ENCODE measurements around the gene FBXL17. TPM values are rescaled to one million over a fixed set of nuclear protein-coding genes. Genes with fewer than 3 reads are reported as not detected.

Gene FBXL17
- total and polyA plus RNA-seq, 4 donors = 2.1 to 14.1 (median 6.3) TPM

DNA sequence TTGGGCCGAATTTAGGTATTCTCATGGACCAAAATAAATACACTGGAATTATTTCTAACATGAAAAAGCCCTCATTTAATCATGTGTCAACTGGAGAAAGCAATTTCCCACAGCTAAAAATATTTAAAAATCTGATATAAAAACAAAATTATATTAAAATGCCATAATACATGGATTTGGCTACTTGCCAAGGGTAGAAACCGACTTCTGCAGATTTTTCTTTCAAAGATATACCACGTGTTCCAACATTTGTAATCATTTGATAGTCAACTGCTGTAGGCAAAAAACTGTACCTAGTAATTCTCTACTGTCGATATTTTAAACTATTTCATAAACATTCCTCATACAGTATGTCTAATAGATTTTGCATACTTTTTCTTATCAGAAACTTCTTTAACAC lies 237.6 kb downstream of the FBXL17 start:
- H3K4me1 ChIP-seq (ENCODE audit: control insufficient read depth in 4 of 4, insufficient read depth in 4 of 4, low read length in 3 of 4) = no peaks in the 10 kb centered on the region
- no peak overlapping the region for H3K9ac ChIP-seq (ENCODE audit: low read depth in 1 of 2, low read length in 2 of 2)
- H3K4me3 ChIP-seq (ENCODE audit: low read depth in 1 of 3, low read length in 3 of 3) = no peak overlapping the region
- no peaks in the 10 kb centered on the region for H3K9me3 ChIP-seq (ENCODE audit: control insufficient read depth in 4 of 4, low read length in 3 of 4)
- no peak overlapping the region for H3K27ac ChIP-seq (ENCODE audit: low read depth in 1 of 2, low read length in 2 of 2)
- H3K36me3 ChIP-seq (ENCODE audit: control insufficient read depth in 4 of 4, insufficient read depth in 3 of 4, low read depth in 1 of 4, low read length in 3 of 4) = no peaks in the 10 kb centered on the region
- WGBS = 92% methylated on average over 4 of the region's 4 CpGs
- no peak for DNase-seq (ENCODE audit: low spot score)
- no peaks in the 10 kb centered on the region for H3K27me3 ChIP-seq (ENCODE audit: control insufficient read depth in 4 of 4, insufficient read depth in 4 of 4, low read length in 3 of 4)
- TF ChIP-seq HNF4A (conservative IDR thresholded peaks at IDR 0.05) (no peak), EGR1 (IDR thresholded peaks at IDR 0.05; ENCODE audit: low read depth in 2 of 2) (no peak), HNF4G (IDR thresholded peaks at IDR 0.05) (no peak), JUND (IDR thresholded peaks at IDR 0.05) (no peak), FOXA2 (IDR thresholded peaks at IDR 0.05) (no peak), NR2F2 (IDR thresholded peaks at IDR 0.05) (no peak), RAD21 (IDR thresholded peaks at IDR 0.05) (no peak), RXRA (IDR thresholded peaks at IDR 0.05) (no peak), SP1 (IDR thresholded peaks at IDR 0.05) (no peak), GABPA (IDR thresholded peaks at IDR 0.05 in 1 of 2, conservative IDR thresholded peaks at IDR 0.05 in 1 of 2) (no peak), YY1 (IDR thresholded peaks at IDR 0.05) (no peak), TAF1 (conservative IDR thresholded peaks at IDR 0.05) (no peak), FOXA1 (IDR thresholded peaks at IDR 0.05) (no peak)
- TF ChIP-seq, protein P1, sequence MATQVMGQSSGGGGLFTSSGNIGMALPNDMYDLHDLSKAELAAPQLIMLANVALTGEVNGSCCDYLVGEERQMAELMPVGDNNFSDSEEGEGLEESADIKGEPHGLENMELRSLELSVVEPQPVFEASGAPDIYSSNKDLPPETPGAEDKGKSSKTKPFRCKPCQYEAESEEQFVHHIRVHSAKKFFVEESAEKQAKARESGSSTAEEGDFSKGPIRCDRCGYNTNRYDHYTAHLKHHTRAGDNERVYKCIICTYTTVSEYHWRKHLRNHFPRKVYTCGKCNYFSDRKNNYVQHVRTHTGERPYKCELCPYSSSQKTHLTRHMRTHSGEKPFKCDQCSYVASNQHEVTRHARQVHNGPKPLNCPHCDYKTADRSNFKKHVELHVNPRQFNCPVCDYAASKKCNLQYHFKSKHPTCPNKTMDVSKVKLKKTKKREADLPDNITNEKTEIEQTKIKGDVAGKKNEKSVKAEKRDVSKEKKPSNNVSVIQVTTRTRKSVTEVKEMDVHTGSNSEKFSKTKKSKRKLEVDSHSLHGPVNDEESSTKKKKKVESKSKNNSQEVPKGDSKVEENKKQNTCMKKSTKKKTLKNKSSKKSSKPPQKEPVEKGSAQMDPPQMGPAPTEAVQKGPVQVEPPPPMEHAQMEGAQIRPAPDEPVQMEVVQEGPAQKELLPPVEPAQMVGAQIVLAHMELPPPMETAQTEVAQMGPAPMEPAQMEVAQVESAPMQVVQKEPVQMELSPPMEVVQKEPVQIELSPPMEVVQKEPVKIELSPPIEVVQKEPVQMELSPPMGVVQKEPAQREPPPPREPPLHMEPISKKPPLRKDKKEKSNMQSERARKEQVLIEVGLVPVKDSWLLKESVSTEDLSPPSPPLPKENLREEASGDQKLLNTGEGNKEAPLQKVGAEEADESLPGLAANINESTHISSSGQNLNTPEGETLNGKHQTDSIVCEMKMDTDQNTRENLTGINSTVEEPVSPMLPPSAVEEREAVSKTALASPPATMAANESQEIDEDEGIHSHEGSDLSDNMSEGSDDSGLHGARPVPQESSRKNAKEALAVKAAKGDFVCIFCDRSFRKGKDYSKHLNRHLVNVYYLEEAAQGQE (IDR thresholded peaks at IDR 0.05) = no peak
- TF ChIP-seq, protein P2, sequence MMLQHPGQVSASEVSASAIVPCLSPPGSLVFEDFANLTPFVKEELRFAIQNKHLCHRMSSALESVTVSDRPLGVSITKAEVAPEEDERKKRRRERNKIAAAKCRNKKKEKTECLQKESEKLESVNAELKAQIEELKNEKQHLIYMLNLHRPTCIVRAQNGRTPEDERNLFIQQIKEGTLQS (IDR thresholded peaks at IDR 0.05) = no peak
- TF ChIP-seq, protein P3, sequence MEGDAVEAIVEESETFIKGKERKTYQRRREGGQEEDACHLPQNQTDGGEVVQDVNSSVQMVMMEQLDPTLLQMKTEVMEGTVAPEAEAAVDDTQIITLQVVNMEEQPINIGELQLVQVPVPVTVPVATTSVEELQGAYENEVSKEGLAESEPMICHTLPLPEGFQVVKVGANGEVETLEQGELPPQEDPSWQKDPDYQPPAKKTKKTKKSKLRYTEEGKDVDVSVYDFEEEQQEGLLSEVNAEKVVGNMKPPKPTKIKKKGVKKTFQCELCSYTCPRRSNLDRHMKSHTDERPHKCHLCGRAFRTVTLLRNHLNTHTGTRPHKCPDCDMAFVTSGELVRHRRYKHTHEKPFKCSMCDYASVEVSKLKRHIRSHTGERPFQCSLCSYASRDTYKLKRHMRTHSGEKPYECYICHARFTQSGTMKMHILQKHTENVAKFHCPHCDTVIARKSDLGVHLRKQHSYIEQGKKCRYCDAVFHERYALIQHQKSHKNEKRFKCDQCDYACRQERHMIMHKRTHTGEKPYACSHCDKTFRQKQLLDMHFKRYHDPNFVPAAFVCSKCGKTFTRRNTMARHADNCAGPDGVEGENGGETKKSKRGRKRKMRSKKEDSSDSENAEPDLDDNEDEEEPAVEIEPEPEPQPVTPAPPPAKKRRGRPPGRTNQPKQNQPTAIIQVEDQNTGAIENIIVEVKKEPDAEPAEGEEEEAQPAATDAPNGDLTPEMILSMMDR (IDR thresholded peaks at IDR 0.05; ENCODE audit: low read depth, low read length, missing input control) = no peak
- TF ChIP-seq, protein P4, sequence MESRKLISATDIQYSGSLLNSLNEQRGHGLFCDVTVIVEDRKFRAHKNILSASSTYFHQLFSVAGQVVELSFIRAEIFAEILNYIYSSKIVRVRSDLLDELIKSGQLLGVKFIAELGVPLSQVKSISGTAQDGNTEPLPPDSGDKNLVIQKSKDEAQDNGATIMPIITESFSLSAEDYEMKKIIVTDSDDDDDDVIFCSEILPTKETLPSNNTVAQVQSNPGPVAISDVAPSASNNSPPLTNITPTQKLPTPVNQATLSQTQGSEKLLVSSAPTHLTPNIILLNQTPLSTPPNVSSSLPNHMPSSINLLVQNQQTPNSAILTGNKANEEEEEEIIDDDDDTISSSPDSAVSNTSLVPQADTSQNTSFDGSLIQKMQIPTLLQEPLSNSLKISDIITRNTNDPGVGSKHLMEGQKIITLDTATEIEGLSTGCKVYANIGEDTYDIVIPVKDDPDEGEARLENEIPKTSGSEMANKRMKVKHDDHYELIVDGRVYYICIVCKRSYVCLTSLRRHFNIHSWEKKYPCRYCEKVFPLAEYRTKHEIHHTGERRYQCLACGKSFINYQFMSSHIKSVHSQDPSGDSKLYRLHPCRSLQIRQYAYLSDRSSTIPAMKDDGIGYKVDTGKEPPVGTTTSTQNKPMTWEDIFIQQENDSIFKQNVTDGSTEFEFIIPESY (IDR thresholded peaks at IDR 0.05) = no peak
- TF ChIP-seq, protein P5, sequence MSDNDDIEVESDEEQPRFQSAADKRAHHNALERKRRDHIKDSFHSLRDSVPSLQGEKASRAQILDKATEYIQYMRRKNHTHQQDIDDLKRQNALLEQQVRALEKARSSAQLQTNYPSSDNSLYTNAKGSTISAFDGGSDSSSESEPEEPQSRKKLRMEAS (IDR thresholded peaks at IDR 0.05) = no peak

Data from liver (tissue), 9 donors.